Transverse colon (tissue), 4 donors: ENCODE measurements around the gene BRINP2. TPM values are rescaled to one million over a fixed set of nuclear protein-coding genes. Genes with fewer than 3 reads are reported as not detected.
A peak's percentile ranks its signal among the peaks of the same experiment; 100 is the strongest.

Experiments used
- DNase-seq: peaks from one replicate; pipeline ENCODE4 v3.0.0-alpha.2; 2019
- H3K27ac ChIP-seq, 4 donors: fragments of 200-600 bp; sonication (generic); 2 replicates each; pipeline ENCODE4 v1.5.1; 2016 to 2018; ENCODE audit warnings: inconsistent platforms in 4 of 4
- H3K27me3 ChIP-seq: fragments of 200-600 bp; sonication (generic); 2 replicates; pipeline ENCODE4 v1.5.1; 2017; ENCODE audit warnings: inconsistent platforms
- H3K36me3 ChIP-seq, 4 donors: fragments of 200-600 bp; sonication (generic); 2 replicates each; pipeline ENCODE4 v1.5.1; 2017 to 2019; ENCODE audit warnings: inconsistent platforms in 4 of 4
- H3K4me1 ChIP-seq, 4 donors: fragments of 200-600 bp; sonication (generic); 2 replicates each; pipeline ENCODE4 v1.5.1; 2017 to 2020; ENCODE audit warnings: inconsistent platforms in 4 of 4
- H3K4me3 ChIP-seq, 4 donors: fragments of 200-600 bp; sonication (generic); 1 replicate in 1 of 4; 2 replicates in 3 of 4; pipeline versions ENCODE4 v1.5.1 to v1.6.1; 2017 to 2019; ENCODE audit warnings: inconsistent platforms in 4 of 4
- H3K9me3 ChIP-seq, 2 donors: fragments of 200-600 bp; sonication (generic); 2 replicates each; pipeline ENCODE4 v1.5.1; 2017 to 2019; ENCODE audit warnings: inconsistent platforms in 2 of 2
- EP300 ChIP-seq: sonication (generic); formaldehyde crosslinking; IDR thresholded peaks from one replicate; pipeline ENCODE4 v1.6.1; 2017; ENCODE audit warnings: antibody characterized with exemption, low read depth
- POLR2A ChIP-seq: fragments of 450-650 bp; IDR thresholded peaks from one replicate; pipeline ENCODE4 v1.6.1; 2016; ENCODE audit warnings: antibody characterized with exemption, mild to moderate bottlenecking, moderate library complexity
- POLR2AphosphoS5 ChIP-seq, 3 donors: sonication (generic); formaldehyde crosslinking; IDR thresholded peaks; one replicate each; pipeline ENCODE4 v1.6.1; 2016; ENCODE audit warnings: antibody characterized with exemption in 3 of 3
- WGBS, 2 donors: methylation state at CpG; one replicate each; pipeline ENCODE4 v1.1.5; 2018; ENCODE audit warnings: low coverage in 1 of 2; 5-methylcytosine and 5-hydroxymethylcytosine counted together
- in situ Hi-C, 4 donors: fragments of 200-750 bp; cut with MboI; loops; one replicate each; pipeline versions ENCODE4 v1.15.0 to v1.15.1; 2017; ENCODE audit warnings: low sequenced_read_pairs in 3 of 4, low pct_ligation_motif_present in 1 of 4, low pct_unique_long_range_greater_than_20kb in 1 of 4
- intact Hi-C: fragments of 100-400 bp; cut with DNase I; formaldehyde crosslinking; loops from one replicate; pipeline ENCODE4 v1.15.1; 2023; ENCODE audit warnings: low total_unique reads
- total RNA-seq, 4 donors: library from RNA; depleted of rRNA; stranded (reverse); fragments of >200 nt; gene quantifications; one replicate each; pipeline ENCODE4 v1.1.0, GENCODE V29; 2016
- TF ChIP-seq, protein P1 (sequence below), 5 experiments: fragments of 200-600 bp in 3 of 5; fragments of 450-650 bp in 2 of 5; sonication (generic) in 3 of 5; IDR thresholded peaks; 1 replicate in 2 of 5; 2 replicates in 3 of 5; pipeline ENCODE4 v1.5.1; 2016 to 2017; ENCODE audit warnings: antibody characterized with exemption in 5 of 5, inconsistent platforms in 3 of 5, mild to moderate bottlenecking in 2 of 5, moderate library complexity in 1 of 5

BRINP2 gene
- total RNA-seq, 4 donors from 2014 or later, result not detected

DNA sequence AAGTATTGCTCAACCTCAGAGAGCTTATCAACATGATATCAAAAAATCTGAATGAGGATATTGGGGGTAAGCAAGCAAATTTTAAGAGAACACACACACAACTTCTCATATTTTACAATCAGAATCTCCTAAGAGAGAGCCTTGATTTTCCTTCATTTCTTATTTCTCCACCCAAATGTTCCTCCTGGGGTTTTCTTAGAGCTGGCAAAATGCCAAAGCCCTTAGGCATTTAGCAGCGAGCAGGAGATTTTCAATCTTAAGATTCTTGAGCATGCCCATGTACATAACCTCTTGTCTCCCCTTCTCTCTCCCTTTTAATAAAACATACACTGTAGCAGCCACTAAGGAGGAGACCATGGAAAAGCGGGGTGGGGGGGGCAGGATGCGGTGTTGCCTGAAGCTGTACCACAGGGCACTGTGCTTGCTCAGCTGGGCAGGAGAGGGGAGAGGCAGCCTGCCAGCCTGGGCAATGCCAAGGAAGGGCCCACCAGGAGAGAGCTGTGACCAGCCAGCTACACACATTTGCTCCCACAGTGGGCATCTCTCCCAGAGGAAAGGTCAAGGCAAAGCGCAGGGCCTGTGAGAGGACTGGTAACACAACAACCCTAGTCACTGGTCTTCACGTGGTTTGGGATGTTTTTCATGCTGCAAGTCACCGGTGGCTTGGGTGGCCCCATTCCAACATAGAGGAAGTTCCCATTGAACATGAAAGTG, 4.3 kb downstream of the BRINP2 start:
- WGBS, 2 donors, result 83 to 86% methylated on average over 1 to 6 of the region's 6 CpGs
- H3K9me3 ChIP-seq, result no peaks in the 10 kb centered on the region
- H3K36me3 ChIP-seq, result no peaks in the 10 kb centered on the region
- in situ Hi-C loops (loop anchor here in 1 of 4 donors (10.0 kb wide), 1 partner anchor 280 kb away; no protein-coding TSS in a partner anchor), intact Hi-C loops (no loop called here)
- H3K27me3 ChIP-seq, result peaks cover 35% of the 10 kb centered on the region
- H3K27ac ChIP-seq, result no peak overlapping the region
- no peak for DNase-seq
- no peak overlapping the region for H3K4me3 ChIP-seq
- H3K4me1 ChIP-seq, result peaks cover 0 to 11% (median 5%) of the 10 kb centered on the region in 4 donors
- TF ChIP-seq, protein P1, sequence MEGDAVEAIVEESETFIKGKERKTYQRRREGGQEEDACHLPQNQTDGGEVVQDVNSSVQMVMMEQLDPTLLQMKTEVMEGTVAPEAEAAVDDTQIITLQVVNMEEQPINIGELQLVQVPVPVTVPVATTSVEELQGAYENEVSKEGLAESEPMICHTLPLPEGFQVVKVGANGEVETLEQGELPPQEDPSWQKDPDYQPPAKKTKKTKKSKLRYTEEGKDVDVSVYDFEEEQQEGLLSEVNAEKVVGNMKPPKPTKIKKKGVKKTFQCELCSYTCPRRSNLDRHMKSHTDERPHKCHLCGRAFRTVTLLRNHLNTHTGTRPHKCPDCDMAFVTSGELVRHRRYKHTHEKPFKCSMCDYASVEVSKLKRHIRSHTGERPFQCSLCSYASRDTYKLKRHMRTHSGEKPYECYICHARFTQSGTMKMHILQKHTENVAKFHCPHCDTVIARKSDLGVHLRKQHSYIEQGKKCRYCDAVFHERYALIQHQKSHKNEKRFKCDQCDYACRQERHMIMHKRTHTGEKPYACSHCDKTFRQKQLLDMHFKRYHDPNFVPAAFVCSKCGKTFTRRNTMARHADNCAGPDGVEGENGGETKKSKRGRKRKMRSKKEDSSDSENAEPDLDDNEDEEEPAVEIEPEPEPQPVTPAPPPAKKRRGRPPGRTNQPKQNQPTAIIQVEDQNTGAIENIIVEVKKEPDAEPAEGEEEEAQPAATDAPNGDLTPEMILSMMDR (IDR thresholded peaks at IDR 0.05), result no peak
- TF ChIP-seq EP300, result no peak
- TF ChIP-seq POLR2AphosphoS5 (IDR thresholded peaks at IDR 0.05), result no peak
- no peak for TF ChIP-seq POLR2A

DNA sequence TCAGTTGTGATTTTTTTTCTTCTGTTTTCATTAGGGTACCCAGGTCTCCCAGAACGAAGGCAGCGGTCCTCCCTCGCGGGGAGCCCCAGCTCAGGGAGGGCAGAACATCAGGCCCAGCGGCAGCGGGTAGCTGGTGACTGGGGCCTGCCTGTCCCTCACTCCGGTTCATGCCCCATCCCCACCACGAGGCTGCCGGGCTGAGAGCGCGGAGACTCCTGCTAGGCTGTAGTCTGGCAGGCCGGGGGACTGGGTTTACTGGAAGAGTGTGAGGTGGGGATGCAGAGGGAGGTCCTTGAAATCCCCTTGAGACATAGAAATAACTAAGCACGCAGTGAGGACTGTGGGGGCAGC, 10.5 kb downstream of the BRINP2 start:
- Histone ChIP-seq H3K4me3 (no peak overlapping the region), H3K4me1 (peaks cover 0 to 7% (median 2%) of the 10 kb centered on the region in 4 donors), H3K9me3 (no peaks in the 10 kb centered on the region), H3K27ac (no peak overlapping the region), H3K36me3 (no peaks in the 10 kb centered on the region), H3K27me3 (peaks cover 29% of the 10 kb centered on the region)
- DNase-seq, result no peak
- WGBS, 2 donors, result 18 to 46% methylated on average over 4 to 13 of the region's 13 CpGs
- no peak for TF ChIP-seq EP300
- no peak for TF ChIP-seq POLR2A
- TF ChIP-seq POLR2AphosphoS5 (IDR thresholded peaks at IDR 0.05), result no peak
- TF ChIP-seq, protein P1 (IDR thresholded peaks at IDR 0.05), result no peak
- intact Hi-C loops, result no loop called here
- in situ Hi-C loops, result no loop called here

DNA sequence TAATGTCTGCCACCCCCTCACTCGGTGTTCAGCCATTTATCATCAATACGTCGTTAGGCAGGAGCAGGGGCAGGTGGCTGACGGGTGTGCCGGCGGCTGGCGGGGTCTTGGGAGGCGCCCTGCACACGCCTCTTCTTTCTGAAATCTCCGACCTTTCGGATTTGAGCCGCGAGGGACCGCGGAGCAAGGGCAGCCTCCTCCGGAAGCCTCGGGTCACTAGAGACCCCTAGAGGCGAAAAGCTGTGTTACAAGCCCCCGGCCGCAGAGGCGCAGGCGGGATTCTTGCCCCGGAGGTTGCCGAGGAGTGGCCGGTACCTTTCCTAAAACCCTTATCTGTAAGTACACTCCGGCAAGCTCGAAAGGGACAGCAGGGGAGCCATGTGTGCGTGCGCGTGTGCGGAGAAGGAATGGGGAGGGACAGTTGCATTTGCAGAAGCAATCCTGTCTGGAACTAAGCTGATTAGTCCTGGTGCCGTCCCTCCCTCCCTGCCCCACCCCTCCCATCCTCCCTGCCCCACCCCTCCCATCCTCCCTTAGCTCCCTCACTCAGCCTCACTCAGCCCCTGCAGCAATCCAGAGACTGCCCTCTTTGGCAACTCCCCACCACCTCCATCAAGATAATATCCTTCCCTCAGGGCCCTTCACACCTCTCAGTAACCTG, 11.0 kb downstream of the BRINP2 start:
- Histone ChIP-seq H3K4me3 (peak overlapping the region in 1 of 4 donors; percentile 3), H3K27me3 (peaks cover 29% of the 10 kb centered on the region), H3K4me1 (peaks cover 0 to 7% (median 2%) of the 10 kb centered on the region in 4 donors), H3K9me3 (no peaks in the 10 kb centered on the region), H3K27ac (no peak overlapping the region), H3K36me3 (no peaks in the 10 kb centered on the region)
- TF ChIP-seq, protein P1 (IDR thresholded peaks at IDR 0.05), result peak; percentile 55 to 75 (median 67)
- TF ChIP-seq EP300 (no peak), POLR2A (no peak)
- 5% methylated on average over 32 of the region's 32 CpGs; no CpG with 5 or more reads in 1 of the 2 donors for WGBS, 2 donors
- intact Hi-C loops (loop anchor here (1.0 kb wide), 1 partner anchor 30 kb away; no protein-coding TSS in a partner anchor), in situ Hi-C loops (no loop called here)
- DNase-seq, result peak; percentile 37

DNA sequence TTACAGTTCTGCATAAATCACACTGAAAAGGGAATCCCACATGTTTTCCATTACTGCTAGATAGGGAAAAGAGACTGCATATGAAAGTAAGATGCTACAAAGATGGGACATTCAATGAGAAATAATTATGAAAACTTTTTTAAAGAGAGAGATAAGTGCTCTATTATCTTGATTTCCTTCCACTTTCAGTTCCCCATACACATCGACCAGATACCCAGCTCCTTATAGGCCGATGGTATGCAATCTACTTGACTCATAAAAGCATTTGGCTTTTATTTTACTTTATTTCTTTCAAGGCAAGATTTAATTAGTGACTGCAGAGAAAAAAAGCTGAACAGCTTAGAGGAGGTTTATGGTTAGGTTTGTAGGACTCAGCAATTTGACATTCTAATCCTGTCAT, 13.1 kb downstream of the BRINP2 start:
- Histone ChIP-seq H3K4me3 (no peak overlapping the region), H3K9me3 (no peaks in the 10 kb centered on the region), H3K27ac (no peak overlapping the region), H3K4me1 (peaks cover 0 to 7% (median 2%) of the 10 kb centered on the region in 4 donors), H3K36me3 (no peaks in the 10 kb centered on the region), H3K27me3 (peaks cover 26% of the 10 kb centered on the region)
- intact Hi-C loops (no loop called here), in situ Hi-C loops (no loop called here)
- WGBS, 2 donors, result 34 to 58% methylated on average over 2 of the region's 2 CpGs
- TF ChIP-seq POLR2AphosphoS5 (IDR thresholded peaks at IDR 0.05) (no peak), EP300 (no peak), POLR2A (no peak)
- TF ChIP-seq, protein P1 (IDR thresholded peaks at IDR 0.05), result no peak
- DNase-seq, result no peak
